Adrenal gland (tissue), 5 donors: ENCODE measurements around the gene SMAD3.

Experiments
- POLR2A ChIP-seq, 2 donors: fragments of 450-650 bp; IDR thresholded peaks; one replicate each; pipeline ENCODE4 v1.6.1; 2017; ENCODE audit warnings: antibody characterized with exemption in 2 of 2, mild to moderate bottlenecking in 2 of 2, moderate library complexity in 1 of 2
- TF ChIP-seq, protein P1 (sequence below), 6 experiments: fragments of 450-650 bp in 4 of 6; fragments of 200-600 bp in 2 of 6; sonication (generic) in 1 of 6; IDR thresholded peaks; 1 replicate in 5 of 6; 2 replicates in 1 of 6; pipeline versions ENCODE4 v1.5.1 to v1.8.0; 2016 to 2021; ENCODE audit warnings: antibody characterized with exemption in 6 of 6, mild to moderate bottlenecking in 2 of 6, moderate library complexity in 1 of 6
- donor health status: DM: no; HTN: no; CAD: no.

DNA sequence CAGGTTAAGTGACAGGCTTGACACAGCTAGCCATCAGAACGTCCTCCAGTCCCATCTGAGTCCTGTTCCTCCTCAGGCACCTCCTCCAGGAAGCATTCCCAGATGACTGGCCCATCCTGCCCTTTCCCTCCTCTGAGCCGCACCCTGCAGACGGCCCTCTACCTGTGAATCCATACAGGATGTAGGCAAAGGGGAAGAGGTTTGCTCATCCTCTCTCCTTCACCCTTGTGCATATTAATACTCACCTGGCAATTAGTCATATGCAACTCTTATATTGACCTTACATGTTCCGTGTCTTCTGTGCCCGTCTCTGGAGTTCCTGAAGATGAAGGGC lies 61.9 kb downstream of the SMAD3 start:
- TF ChIP-seq, protein P1, sequence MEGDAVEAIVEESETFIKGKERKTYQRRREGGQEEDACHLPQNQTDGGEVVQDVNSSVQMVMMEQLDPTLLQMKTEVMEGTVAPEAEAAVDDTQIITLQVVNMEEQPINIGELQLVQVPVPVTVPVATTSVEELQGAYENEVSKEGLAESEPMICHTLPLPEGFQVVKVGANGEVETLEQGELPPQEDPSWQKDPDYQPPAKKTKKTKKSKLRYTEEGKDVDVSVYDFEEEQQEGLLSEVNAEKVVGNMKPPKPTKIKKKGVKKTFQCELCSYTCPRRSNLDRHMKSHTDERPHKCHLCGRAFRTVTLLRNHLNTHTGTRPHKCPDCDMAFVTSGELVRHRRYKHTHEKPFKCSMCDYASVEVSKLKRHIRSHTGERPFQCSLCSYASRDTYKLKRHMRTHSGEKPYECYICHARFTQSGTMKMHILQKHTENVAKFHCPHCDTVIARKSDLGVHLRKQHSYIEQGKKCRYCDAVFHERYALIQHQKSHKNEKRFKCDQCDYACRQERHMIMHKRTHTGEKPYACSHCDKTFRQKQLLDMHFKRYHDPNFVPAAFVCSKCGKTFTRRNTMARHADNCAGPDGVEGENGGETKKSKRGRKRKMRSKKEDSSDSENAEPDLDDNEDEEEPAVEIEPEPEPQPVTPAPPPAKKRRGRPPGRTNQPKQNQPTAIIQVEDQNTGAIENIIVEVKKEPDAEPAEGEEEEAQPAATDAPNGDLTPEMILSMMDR (IDR thresholded peaks at IDR 0.05): no peak
- TF ChIP-seq POLR2A (IDR thresholded peaks at IDR 0.05): no peak
